ENCODE results near the gene TENM4.

TENM4 gene

GRCh38 chr11:78845496-78845895 is 595.3 kb downstream of the TENM4 start:
- H3K9me3 ChIP-seq (ENCODE audit: control insufficient read depth, insufficient read depth, low read depth, low read length), result no peaks in the 10 kb centered on the region
- no peak overlapping the region for H3K27ac ChIP-seq (ENCODE audit: extremely low read depth, low read depth, low read length)
- H3K36me3 ChIP-seq (ENCODE audit: control insufficient read depth in 2 of 2, insufficient read depth in 1 of 2, low read length in 2 of 2), result no peaks in the 10 kb centered on the region
- no peak overlapping the region for H3K4me3 ChIP-seq (ENCODE audit: low read depth, low read length)
- no peaks in the 10 kb centered on the region for H3K4me1 ChIP-seq (ENCODE audit: control insufficient read depth, insufficient read depth, low read length)
- TF ChIP-seq ZNF548 (tag by site-specific recombination; IDR thresholded peaks at IDR 0.05) (no peak), HOXA7 (CRISPR knock-in tag; IDR thresholded peaks at IDR 0.05; ENCODE audit: borderline replicate concordance) (no peak), ZNF664 (tag by site-specific recombination; IDR thresholded peaks at IDR 0.05) (no peak), ZBTB17 (tag by site-specific recombination; IDR thresholded peaks at IDR 0.05) (no peak), ZBTB48 (tag by site-specific recombination; IDR thresholded peaks at IDR 0.05) (no peak), ZFP41 (tag by site-specific recombination; IDR thresholded peaks at IDR 0.05; ENCODE audit: borderline replicate concordance) (no peak), SCRT1 (tag by site-specific recombination; IDR thresholded peaks at IDR 0.05; ENCODE audit: borderline replicate concordance) (no peak), ZNF621 (tag by site-specific recombination; IDR thresholded peaks at IDR 0.05) (no peak), FEZF1 (tag by site-specific recombination; IDR thresholded peaks at IDR 0.05) (no peak), OSR2 (tag by site-specific recombination; IDR thresholded peaks at IDR 0.05) (no peak), ZXDB (tag by site-specific recombination; IDR thresholded peaks at IDR 0.05) (no peak)
- TF ChIP-seq, protein P1, sequence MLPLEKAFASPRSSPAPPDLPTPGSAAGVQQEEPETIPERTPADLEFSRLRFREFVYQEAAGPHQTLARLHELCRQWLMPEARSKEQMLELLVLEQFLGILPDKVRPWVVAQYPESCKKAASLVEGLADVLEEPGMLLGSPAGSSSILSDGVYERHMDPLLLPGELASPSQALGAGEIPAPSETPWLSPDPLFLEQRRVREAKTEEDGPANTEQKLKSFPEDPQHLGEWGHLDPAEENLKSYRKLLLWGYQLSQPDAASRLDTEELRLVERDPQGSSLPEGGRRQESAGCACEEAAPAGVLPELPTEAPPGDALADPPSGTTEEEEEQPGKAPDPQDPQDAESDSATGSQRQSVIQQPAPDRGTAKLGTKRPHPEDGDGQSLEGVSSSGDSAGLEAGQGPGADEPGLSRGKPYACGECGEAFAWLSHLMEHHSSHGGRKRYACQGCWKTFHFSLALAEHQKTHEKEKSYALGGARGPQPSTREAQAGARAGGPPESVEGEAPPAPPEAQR (tag by site-specific recombination; IDR thresholded peaks at IDR 0.05), result no peak
- TF ChIP-seq, protein P2, sequence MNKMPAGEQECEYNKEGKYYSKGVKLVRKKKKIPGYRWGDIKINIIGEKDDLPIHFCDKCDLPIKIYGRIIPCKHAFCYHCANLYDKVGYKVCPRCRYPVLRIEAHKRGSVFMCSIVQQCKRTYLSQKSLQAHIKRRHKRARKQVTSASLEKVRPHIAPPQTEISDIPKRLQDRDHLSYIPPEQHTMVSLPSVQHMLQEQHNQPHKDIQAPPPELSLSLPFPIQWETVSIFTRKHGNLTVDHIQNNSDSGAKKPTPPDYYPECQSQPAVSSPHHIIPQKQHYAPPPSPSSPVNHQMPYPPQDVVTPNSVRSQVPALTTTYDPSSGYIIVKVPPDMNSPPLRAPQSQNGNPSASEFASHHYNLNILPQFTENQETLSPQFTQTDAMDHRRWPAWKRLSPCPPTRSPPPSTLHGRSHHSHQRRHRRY (tag by site-specific recombination; IDR thresholded peaks at IDR 0.05), result no peak
- TF ChIP-seq, protein P3, sequence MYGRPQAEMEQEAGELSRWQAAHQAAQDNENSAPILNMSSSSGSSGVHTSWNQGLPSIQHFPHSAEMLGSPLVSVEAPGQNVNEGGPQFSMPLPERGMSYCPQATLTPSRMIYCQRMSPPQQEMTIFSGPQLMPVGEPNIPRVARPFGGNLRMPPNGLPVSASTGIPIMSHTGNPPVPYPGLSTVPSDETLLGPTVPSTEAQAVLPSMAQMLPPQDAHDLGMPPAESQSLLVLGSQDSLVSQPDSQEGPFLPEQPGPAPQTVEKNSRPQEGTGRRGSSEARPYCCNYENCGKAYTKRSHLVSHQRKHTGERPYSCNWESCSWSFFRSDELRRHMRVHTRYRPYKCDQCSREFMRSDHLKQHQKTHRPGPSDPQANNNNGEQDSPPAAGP (tag by site-specific recombination; IDR thresholded peaks at IDR 0.05), result no peak
- ChIA-PET POLR2A (no interaction called here), CTCF (no interaction called here)

DNA sequence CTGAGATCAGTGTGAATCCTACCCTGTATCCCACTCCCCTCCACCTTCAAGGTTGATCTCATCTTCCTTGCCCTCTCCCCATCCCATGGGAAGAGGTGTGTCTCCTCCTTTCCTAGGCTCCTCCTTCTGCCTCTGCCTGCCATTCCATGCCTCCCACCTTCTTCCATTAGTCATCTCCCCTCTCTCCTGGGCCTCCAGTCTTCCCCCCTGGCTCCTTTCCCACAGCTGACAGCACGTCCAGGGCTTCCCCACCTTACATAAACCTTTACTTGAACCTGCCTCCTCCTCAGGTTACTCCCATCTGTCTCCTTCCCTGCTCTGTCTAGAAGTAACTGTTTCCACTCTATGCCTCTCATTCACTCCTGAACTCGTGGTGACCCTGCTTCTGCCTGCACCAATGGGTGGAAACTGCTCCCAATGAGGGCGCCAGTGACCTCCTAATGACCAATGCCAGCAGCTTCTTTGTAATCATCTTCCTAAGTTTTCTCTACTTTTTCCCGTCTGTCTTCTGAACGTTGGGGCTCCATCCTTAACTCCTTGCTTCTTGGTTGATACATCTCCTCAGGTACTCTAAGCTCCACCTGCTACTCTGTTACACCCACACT is 599.3 kb downstream of the TENM4 start:
- Histone ChIP-seq H3K4me3 (ENCODE audit: low read depth, low read length) (no peak overlapping the region), H3K4me1 (ENCODE audit: control insufficient read depth, insufficient read depth, low read length) (no peaks in the 10 kb centered on the region), H3K27ac (ENCODE audit: extremely low read depth, low read depth, low read length) (no peak overlapping the region), H3K36me3 (ENCODE audit: control insufficient read depth in 2 of 2, insufficient read depth in 1 of 2, low read length in 2 of 2) (no peaks in the 10 kb centered on the region), H3K9me3 (ENCODE audit: control insufficient read depth, insufficient read depth, low read depth, low read length) (no peaks in the 10 kb centered on the region)
- ChIA-PET POLR2A (no interaction called here), CTCF (no interaction called here)
- TF ChIP-seq ZNF398 (tag by site-specific recombination; IDR thresholded peaks at IDR 0.05) (0 out of 2 replicates have a peak, but pooled peaks have one; percentile 28), ZFHX2 (tag by site-specific recombination; conservative IDR thresholded peaks at IDR 0.05) (0 out of 2 replicates have a peak, but pooled peaks have one; percentile 38), EGR2 (tag by site-specific recombination; IDR thresholded peaks at IDR 0.05; ENCODE audit: low read depth) (peak; percentile 46; the same call in 1 of the 2 replicates), ZFP69B (tag by site-specific recombination; IDR thresholded peaks at IDR 0.05) (no peak)
